Measurements from ENCODE around the gene GRPR. TPM values are rescaled to one million over a fixed set of nuclear protein-coding genes. Genes with fewer than 3 reads are reported as not detected.
"Not testable (repeated sequence)": the region's sequence is repeated elsewhere in the genome, so short reads cannot be mapped to it uniquely, and the experiment has no call there.

The GRPR gene
- total and polyA plus RNA-seq, 10 of the 15 experiments (the other 5 are each of a cell fraction or from before 2014, with no cell fraction given), result 0.10 to 3.7 (median 0.21) TPM; not detected in 1

- Histone ChIP-seq H3K27me3 (replicated peaks in 1 of 2; ENCODE audit: control insufficient read depth in 2 of 2, insufficient read depth in 2 of 2, low read length in 1 of 2) (no peaks in the 10 kb centered on the region), H2AFZ (ENCODE audit: control insufficient read depth, low read depth, low read length) (no peak overlapping the region), H3K27ac (ENCODE audit: control insufficient read depth, insufficient read depth) (no peak overlapping the region), H3K4me3 (no peak overlapping the region), H3K9ac (ENCODE audit: control insufficient read depth, insufficient read depth, low read length) (no peak overlapping the region), H4K20me1 (ENCODE audit: control insufficient read depth, insufficient read depth) (no peaks in the 10 kb centered on the region), H3K4me1 (ENCODE audit: control insufficient read depth, insufficient read depth, low read length) (no peaks in the 10 kb centered on the region), H3K36me3 (ENCODE audit: control insufficient read depth in 2 of 2, insufficient read depth in 2 of 2, low read length in 1 of 2) (no peaks in the 10 kb centered on the region), H3K9me3 (replicated peaks; ENCODE audit: control insufficient read depth, insufficient read depth, low read length) (no peaks in the 10 kb centered on the region), H3K4me2 (ENCODE audit: control insufficient read depth, insufficient read depth) (no peak overlapping the region), H3K79me2 (ENCODE audit: control insufficient read depth, insufficient read depth, low read length) (no peaks in the 10 kb centered on the region)
- no TSS peak for BruUV-seq (replicated peaks)
- no peak for DNase-seq (ENCODE audit: low read depth, low spot score)
- TF ChIP-seq ELK1 (IDR thresholded peaks at IDR 0.05; ENCODE audit: low read depth, low read length), result no peak
- no peak for TF ChIP-seq CHD2 (IDR thresholded peaks at IDR 0.05; ENCODE audit: borderline replicate concordance, low read depth, low read length)
- TF ChIP-seq HDAC2 (IDR thresholded peaks at IDR 0.05), result no peak
- no peak for TF ChIP-seq FOXM1 (IDR thresholded peaks at IDR 0.05; ENCODE audit: low read depth, low read length)
- TF ChIP-seq, protein P1, sequence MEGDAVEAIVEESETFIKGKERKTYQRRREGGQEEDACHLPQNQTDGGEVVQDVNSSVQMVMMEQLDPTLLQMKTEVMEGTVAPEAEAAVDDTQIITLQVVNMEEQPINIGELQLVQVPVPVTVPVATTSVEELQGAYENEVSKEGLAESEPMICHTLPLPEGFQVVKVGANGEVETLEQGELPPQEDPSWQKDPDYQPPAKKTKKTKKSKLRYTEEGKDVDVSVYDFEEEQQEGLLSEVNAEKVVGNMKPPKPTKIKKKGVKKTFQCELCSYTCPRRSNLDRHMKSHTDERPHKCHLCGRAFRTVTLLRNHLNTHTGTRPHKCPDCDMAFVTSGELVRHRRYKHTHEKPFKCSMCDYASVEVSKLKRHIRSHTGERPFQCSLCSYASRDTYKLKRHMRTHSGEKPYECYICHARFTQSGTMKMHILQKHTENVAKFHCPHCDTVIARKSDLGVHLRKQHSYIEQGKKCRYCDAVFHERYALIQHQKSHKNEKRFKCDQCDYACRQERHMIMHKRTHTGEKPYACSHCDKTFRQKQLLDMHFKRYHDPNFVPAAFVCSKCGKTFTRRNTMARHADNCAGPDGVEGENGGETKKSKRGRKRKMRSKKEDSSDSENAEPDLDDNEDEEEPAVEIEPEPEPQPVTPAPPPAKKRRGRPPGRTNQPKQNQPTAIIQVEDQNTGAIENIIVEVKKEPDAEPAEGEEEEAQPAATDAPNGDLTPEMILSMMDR (IDR thresholded peaks at IDR 0.05 in 2 of 3, conservative IDR thresholded peaks at IDR 0.05 in 1 of 3; ENCODE audit: control insufficient read depth in 2 of 3, extremely low read depth in 1 of 3, insufficient read depth in 1 of 3, low read depth in 3 of 3, low read length in 3 of 3), result no peak
- no peak for TF ChIP-seq MTA2 (IDR thresholded peaks at IDR 0.05; ENCODE audit: low read depth)
- TF ChIP-seq, protein P2, sequence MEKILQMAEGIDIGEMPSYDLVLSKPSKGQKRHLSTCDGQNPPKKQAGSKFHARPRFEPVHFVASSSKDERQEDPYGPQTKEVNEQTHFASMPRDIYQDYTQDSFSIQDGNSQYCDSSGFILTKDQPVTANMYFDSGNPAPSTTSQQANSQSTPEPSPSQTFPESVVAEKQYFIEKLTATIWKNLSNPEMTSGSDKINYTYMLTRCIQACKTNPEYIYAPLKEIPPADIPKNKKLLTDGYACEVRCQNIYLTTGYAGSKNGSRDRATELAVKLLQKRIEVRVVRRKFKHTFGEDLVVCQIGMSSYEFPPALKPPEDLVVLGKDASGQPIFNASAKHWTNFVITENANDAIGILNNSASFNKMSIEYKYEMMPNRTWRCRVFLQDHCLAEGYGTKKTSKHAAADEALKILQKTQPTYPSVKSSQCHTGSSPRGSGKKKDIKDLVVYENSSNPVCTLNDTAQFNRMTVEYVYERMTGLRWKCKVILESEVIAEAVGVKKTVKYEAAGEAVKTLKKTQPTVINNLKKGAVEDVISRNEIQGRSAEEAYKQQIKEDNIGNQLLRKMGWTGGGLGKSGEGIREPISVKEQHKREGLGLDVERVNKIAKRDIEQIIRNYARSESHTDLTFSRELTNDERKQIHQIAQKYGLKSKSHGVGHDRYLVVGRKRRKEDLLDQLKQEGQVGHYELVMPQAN (conservative IDR thresholded peaks at IDR 0.05), result no peak
- no peak for TF ChIP-seq BHLHE40 (IDR thresholded peaks at IDR 0.05; ENCODE audit: borderline replicate concordance in 1 of 2, low read depth in 2 of 2, low read length in 1 of 2)
- TF ChIP-seq FOXK2 (IDR thresholded peaks at IDR 0.05), result no peak
- no peak for TF ChIP-seq EZH2 (IDR thresholded peaks at IDR 0.05; ENCODE audit: borderline replicate concordance, control insufficient read depth, low read depth, low read length)
- 3% methylated on average over 2 of the region's 2 CpGs for WGBS (ENCODE audit: insufficient coverage, insufficient replicate concordance, low lambda C conversion rate, missing lambda C conversion rate)
- CTCF ChIA-PET, result no interaction called here
- intact Hi-C loops (cut with micrococcal nuclease; ENCODE audit: unreplicated experiment), result no loop called here
- FAIRE-seq, result no peak
- in situ Hi-C loops (cut with MboI), result no loop called here
- POLR2A ChIA-PET, result no interaction called here
- RAD21 ChIA-PET (ENCODE audit: unreplicated experiment), result interaction anchor here (1.0 kb wide), 1 partner anchor 21 kb away, joined by 3 read pairs; no protein-coding TSS in a partner anchor
- SMC1A ChIA-PET (ENCODE audit: uncharacterized antibody, unreplicated experiment), result no interaction called here
- no peak for ATAC-seq
These were observed 53.9 kb downstream of the GRPR start for GRCh38 chrX:16177260-16177659.

DNA sequence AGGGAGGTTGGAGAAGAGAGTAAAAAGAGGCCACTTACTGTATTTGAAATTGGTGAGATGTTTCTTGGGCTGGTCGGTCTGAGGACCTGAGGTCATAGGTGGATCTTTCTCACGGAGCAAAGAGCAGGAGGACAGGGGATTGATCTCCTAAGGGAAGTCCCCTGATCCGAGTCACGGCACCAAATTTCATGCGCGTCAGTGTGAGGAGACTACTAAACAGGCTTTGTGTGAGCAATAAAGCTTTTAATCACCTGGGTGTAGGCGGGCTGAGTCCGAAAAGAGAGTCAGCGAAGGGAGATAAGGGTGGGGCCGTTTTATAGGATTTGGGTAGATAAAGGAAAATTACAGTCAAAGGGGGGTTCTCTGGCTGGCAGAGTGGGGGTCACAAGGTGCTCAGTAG lies 60.5 kb downstream of the GRPR start:
- H3K27ac ChIP-seq (ENCODE audit: control insufficient read depth, insufficient read depth); CTCF ChIA-PET; H3K79me2 ChIP-seq (ENCODE audit: control insufficient read depth, insufficient read depth, low read length); H2AFZ ChIP-seq (ENCODE audit: control insufficient read depth, low read depth, low read length); FAIRE-seq; H3K4me1 ChIP-seq (ENCODE audit: control insufficient read depth, insufficient read depth, low read length); SMC1A ChIA-PET (ENCODE audit: uncharacterized antibody, unreplicated experiment); H3K9ac ChIP-seq (ENCODE audit: control insufficient read depth, insufficient read depth, low read length); H3K9me3 ChIP-seq (replicated peaks; ENCODE audit: control insufficient read depth, insufficient read depth, low read length); intact Hi-C loops (cut with micrococcal nuclease; ENCODE audit: unreplicated experiment); H3K36me3 ChIP-seq (ENCODE audit: control insufficient read depth in 2 of 2, insufficient read depth in 2 of 2, low read length in 1 of 2); DNase-seq (ENCODE audit: low read depth, low spot score); BruUV-seq (replicated peaks); H4K20me1 ChIP-seq (ENCODE audit: control insufficient read depth, insufficient read depth); H3K4me3 ChIP-seq; in situ Hi-C loops (cut with MboI); ATAC-seq; H3K27me3 ChIP-seq (replicated peaks in 1 of 2; ENCODE audit: control insufficient read depth in 2 of 2, insufficient read depth in 2 of 2, low read length in 1 of 2); RAD21 ChIA-PET (ENCODE audit: unreplicated experiment); H3K4me2 ChIP-seq (ENCODE audit: control insufficient read depth, insufficient read depth): not testable (repeated sequence)
- POLR2A ChIA-PET, result interaction anchor here (0.5 kb wide), 1 partner anchor 69 kb away, joined by 3 read pairs; no protein-coding TSS in a partner anchor
- 49% methylated on average over 10 of the region's 10 CpGs for WGBS (ENCODE audit: insufficient coverage, insufficient replicate concordance, low lambda C conversion rate, missing lambda C conversion rate)
